ENCODE measurements around the gene MRPS15.

MRPS15 gene

DNA sequence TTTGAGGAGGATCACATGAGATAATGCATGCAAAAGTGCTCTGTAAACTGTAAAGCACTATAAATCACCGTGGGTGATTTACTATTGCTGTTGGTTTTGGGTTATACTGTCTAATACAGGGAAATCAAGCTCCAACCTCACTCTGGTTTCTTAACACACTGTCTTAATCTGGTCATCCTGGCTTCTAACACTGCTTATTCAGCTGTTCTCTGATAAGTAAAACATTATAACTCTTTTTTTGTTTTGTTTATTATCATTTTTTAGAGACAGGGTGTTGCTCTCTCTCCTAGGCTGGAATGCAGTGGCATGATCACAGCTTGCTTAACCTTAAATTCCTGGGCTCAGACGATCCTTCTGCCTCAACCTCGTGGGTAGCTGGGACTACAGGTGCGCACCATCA lies 44.6 kb downstream of the MRPS15 start:
- DNase-seq (ENCODE audit: low read depth in 2 of 2): no peak

DNA sequence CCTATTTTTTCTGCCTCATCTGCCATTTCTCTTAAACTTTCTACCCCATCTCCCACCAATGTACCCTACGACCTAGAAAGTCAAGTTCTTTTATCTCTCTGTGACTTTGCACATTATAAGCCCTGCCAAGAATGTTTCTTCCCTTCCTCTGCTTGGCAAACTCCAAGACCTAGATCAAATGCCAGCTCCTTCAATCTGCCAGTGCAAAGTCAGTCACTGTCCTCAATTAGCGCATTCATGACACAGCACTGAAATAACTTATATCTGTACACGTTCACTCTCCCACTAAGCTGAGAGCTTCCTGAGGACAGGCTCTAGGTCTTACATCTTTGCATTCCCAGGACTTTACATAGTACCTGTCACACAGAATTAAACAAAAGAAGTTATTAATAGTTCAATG lies 45.0 kb downstream of the MRPS15 start:
- DNase-seq (ENCODE audit: low read depth in 2 of 2): no peak

- DNase-seq (ENCODE audit: low read depth in 2 of 2): no peak
Observed at GRCh38 chr1:36417931-36418330, 46.3 kb downstream of the MRPS15 start.

GRCh38 chr1:36415661-36416326 lies 48.4 kb downstream of the MRPS15 start:
- DNase-seq (ENCODE audit: low read depth in 2 of 2): no peak

GRCh38 chr1:36414384-36414783 lies 49.8 kb downstream of the MRPS15 start:
- no peak for DNase-seq (ENCODE audit: low read depth in 2 of 2)

- DNase-seq (ENCODE audit: low read depth in 2 of 2): no peak
Observed at GRCh38 chr1:36411674-36412648, 52.2 kb downstream of the MRPS15 start.

DNA sequence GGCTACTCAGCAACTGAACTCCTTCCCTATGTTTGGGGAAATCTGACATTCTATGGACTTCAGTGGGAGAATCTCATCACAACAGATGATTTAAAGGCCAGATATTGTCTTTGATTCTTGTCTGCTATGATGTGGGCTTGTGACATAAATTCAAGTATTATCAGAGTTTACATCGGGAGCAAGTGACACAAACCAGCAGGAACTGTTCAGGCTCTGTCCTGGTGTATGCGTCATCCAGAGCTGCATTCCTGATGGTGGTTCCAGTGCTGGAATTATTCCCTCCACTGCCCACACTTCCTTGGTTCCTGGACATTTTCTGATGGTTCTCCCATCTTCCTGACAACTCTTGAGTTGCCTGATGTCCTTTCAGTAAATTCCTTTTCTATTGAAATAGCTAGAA lies 55.7 kb downstream of the MRPS15 start:
- no peak for DNase-seq (ENCODE audit: low read depth in 2 of 2)

GRCh38 chr1:36406440-36406839 lies 57.7 kb downstream of the MRPS15 start:
- no peak for DNase-seq (ENCODE audit: low read depth in 2 of 2)

Measured in stimulated activated CD8-positive, alpha-beta memory T cell treated with anti-CD3 and anti-CD28 coated beads, Interleukin-15, amount 100 ng/mL, for 4 hours (primary cell).